Kidney (tissue), 14 donors: ENCODE data around the gene COL6A3. TPM values are rescaled to one million over a fixed set of nuclear protein-coding genes. Genes with fewer than 3 reads are reported as not detected.
"Not testable (repeated sequence)": the region's sequence is repeated elsewhere in the genome, so short reads cannot be mapped to it uniquely, and the experiment has no call there.

ENCODE experiments used
- DNase-seq, 5 donors: peaks; one replicate each; pipeline ENCODE4 v3.0.0-alpha.2; 2013 to 2020
- FAIRE-seq: peaks from 2 replicates; lab custom pipeline; 2012; peaks lifted over from hg19 to GRCh38; lab: Jason Lieb, UNC
- H3K27ac ChIP-seq, 2 donors: one replicate each; pipeline ENCODE4 v1.7.0; 2013; ENCODE audit warnings: low read depth in 2 of 2, low read length in 2 of 2, inconsistent platforms in 1 of 2
- H3K27me3 ChIP-seq: one replicate; pipeline ENCODE4 v1.7.1; 2013; ENCODE audit warnings: low read length, inconsistent platforms; ENCODE audit not compliant: control insufficient read depth, insufficient read depth
- H3K36me3 ChIP-seq, 3 donors: one replicate each; pipeline versions ENCODE4 v1.7.0 to v1.7.1; 2013; ENCODE audit warnings: low read length in 3 of 3, control low read depth in 1 of 3, inconsistent platforms in 1 of 3; ENCODE audit not compliant: insufficient read depth in 3 of 3, control insufficient read depth in 2 of 3
- H3K4me1 ChIP-seq, 3 donors: one replicate each; pipeline versions ENCODE4 v1.7.0 to v1.7.1; 2013; ENCODE audit warnings: low read length in 3 of 3, inconsistent platforms in 1 of 3, low read depth in 1 of 3; ENCODE audit not compliant: control insufficient read depth in 2 of 3, insufficient read depth in 2 of 3
- H3K4me3 ChIP-seq, 3 donors: one replicate each; pipeline versions ENCODE4 v1.7.0 to v1.8.1; 2013; ENCODE audit warnings: low read length in 3 of 3, control low read depth in 1 of 3, inconsistent platforms in 1 of 3
- H3K9ac ChIP-seq, 3 donors: one replicate each; pipeline versions ENCODE4 v1.7.0 to v1.7.1; 2013; ENCODE audit warnings: low read length in 3 of 3, control low read depth in 1 of 3, inconsistent platforms in 1 of 3
- H3K9me3 ChIP-seq, 3 donors: one replicate each; pipeline versions ENCODE4 v1.7.0 to v1.7.1; 2013; ENCODE audit warnings: low read length in 3 of 3, control low read depth in 1 of 3, inconsistent platforms in 1 of 3; ENCODE audit not compliant: control insufficient read depth in 2 of 3, insufficient read depth in 1 of 3
- CTCF ChIP-seq: IDR thresholded peaks from 3 replicates; pipeline ENCODE4 v1.5.1; 2012; ENCODE audit warnings: mild to moderate bottlenecking, moderate library complexity, borderline replicate concordance; ENCODE audit not compliant: insufficient read depth; ENCODE audit errors: extremely low read depth
- intact Hi-C: fragments of 100-400 bp; cut with DNase I; formaldehyde crosslinking; loops from one replicate; pipeline ENCODE4 v1.11.1; 2022
- polyA plus RNA-seq: library from polyadenylated mRNA; stranded (reverse); fragments of 350-450 nt; fragmentation: Illumina TruSeq; extraction: RNeasy Lipid Tissue Mini Kit (QIAGEN cat#74804); gene quantifications from one replicate; pipeline ENCODE4 v1.2.3, GENCODE V29; 2014; ENCODE audit warnings: low read depth, low replicate concordance; ENCODE audit not compliant: insufficient read depth
- total RNA-seq: library from RNA; stranded (reverse); fragmentation: NEBNext Ultra II Directional; extraction: Animal tissue kit (Norgen Biotek cat#: 25700); gene quantifications from one replicate; pipeline ENCODE4 v1.2.1, GENCODE V29; 2021
- donor health status: control.
- donor health status: control.
- donor health status: control.
- donor health status: control.
- donor health status: control.
- donor health status: DM: yes; HTN: yes; CAD: no.
- donor health status: Normal renal cell carcinoma (clear cell type).

COL6A3 gene
- total and polyA plus RNA-seq, 2 donors from 2014 or later: 3.8 to 59.5 TPM

- H3K36me3 ChIP-seq: no peaks in the 10 kb centered on the region
- no peak for DNase-seq
Observed at GRCh38 chr2:237412646-237412987, 1.3 kb downstream of the COL6A3 start.

GRCh38 chr2:237411683-237412423, 2.1 kb downstream of the COL6A3 start:
- Histone ChIP-seq H3K4me1 (peaks cover 0 to 6% (median 0%) of the 10 kb centered on the region in 3 donors), H3K36me3 (no peaks in the 10 kb centered on the region), H3K27me3 (no peaks in the 10 kb centered on the region), H3K9me3 (no peaks in the 10 kb centered on the region), H3K27ac (peak overlapping the region in 1 of 2 donors; percentile 73), H3K4me3 (peak overlapping the region in 1 of 3 donors; percentile 67), H3K9ac (peak overlapping the region in 1 of 3 donors; percentile 89)
- FAIRE-seq (no peak), DNase-seq (peak in 1 of 5 donors; percentile 71)
- intact Hi-C loops: no loop called here
- TF ChIP-seq CTCF: no peak

More at GRCh38 chr2:237412646-237412987, 1.3 kb downstream of the COL6A3 start:
- no peak for FAIRE-seq
- Histone ChIP-seq H3K9me3 (no peaks in the 10 kb centered on the region), H3K4me1 (peaks cover 0 to 6% (median 0%) of the 10 kb centered on the region in 3 donors), H3K9ac (peak overlapping the region in 1 of 3 donors; percentile 89), H3K27me3 (no peaks in the 10 kb centered on the region), H3K4me3 (peak overlapping the region in 2 of 3 donors; percentile 26 to 67), H3K27ac (peak overlapping the region in 1 of 2 donors; percentile 73)
- intact Hi-C loops: no loop called here
- no peak for TF ChIP-seq CTCF

- intact Hi-C loops: no loop called here
- no peak for TF ChIP-seq CTCF
- Histone ChIP-seq H3K4me1 (peaks cover 0 to 6% (median 0%) of the 10 kb centered on the region in 3 donors), H3K27ac (peak overlapping the region in 1 of 2 donors; percentile 73), H3K27me3 (no peaks in the 10 kb centered on the region), H3K36me3 (no peaks in the 10 kb centered on the region), H3K4me3 (peak overlapping the region in 1 of 3 donors; percentile 67), H3K9ac (peak overlapping the region in 1 of 3 donors; percentile 89), H3K9me3 (no peaks in the 10 kb centered on the region)
- FAIRE-seq (no peak), DNase-seq (no peak)
Observed at GRCh38 chr2:237411092-237411601, 2.8 kb downstream of the COL6A3 start.

GRCh38 chr2:237409263-237409662, 4.7 kb downstream of the COL6A3 start:
- DNase-seq, H3K4me1 ChIP-seq, H3K27ac ChIP-seq, H3K36me3 ChIP-seq, H3K9me3 ChIP-seq, H3K9ac ChIP-seq, H3K4me3 ChIP-seq, H3K27me3 ChIP-seq, intact Hi-C loops, FAIRE-seq: not testable (repeated sequence)
